DMS53 treated with DMSO at 0.1 percent for 48 hours (cell line): ENCODE data around the gene SMIM20.
"Not testable (repeated sequence)": the region's sequence is repeated elsewhere in the genome, so short reads cannot be mapped to it uniquely, and the experiment has no call there.

Experiments used
- DNase-seq: peaks from one replicate; lab custom pipeline; 2025; ENCODE audit not compliant: unreplicated experiment; lab: John Stamatoyannopoulos, UW

Gene SMIM20

GRCh38 chr4:25913851-25914669 lies at the start of gene SMIM20:
Gene SMIM20 (plus strand): TSS chr4:25914220. CDS start chr4:25914314, 94 bp downstream.
- peak; percentile 88 for DNase-seq

DNA sequence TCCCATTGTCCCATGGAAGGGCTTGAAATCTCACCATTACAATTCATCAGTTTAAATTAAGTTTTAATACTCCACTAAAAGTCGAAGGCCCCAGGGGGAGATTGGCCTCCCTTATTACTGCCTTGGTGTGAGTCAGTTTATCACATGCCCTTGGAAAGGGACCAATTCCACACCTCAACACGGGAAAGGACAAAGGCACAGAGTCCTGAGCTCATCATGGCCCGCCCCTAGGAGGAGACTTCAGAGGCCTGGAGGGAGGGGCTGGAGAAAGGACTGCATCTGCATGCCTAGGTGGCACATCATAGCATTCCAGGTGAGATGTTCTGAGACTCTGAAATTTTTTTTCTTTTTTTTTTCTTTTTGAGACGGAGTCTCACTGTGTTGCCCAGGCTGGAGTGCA lies 48.4 kb upstream of the SMIM20 start:
- peak; percentile 11 for DNase-seq

GRCh38 chr4:25866401-25866800 lies 47.6 kb upstream of the SMIM20 start:
- DNase-seq = not testable (repeated sequence)

DNA sequence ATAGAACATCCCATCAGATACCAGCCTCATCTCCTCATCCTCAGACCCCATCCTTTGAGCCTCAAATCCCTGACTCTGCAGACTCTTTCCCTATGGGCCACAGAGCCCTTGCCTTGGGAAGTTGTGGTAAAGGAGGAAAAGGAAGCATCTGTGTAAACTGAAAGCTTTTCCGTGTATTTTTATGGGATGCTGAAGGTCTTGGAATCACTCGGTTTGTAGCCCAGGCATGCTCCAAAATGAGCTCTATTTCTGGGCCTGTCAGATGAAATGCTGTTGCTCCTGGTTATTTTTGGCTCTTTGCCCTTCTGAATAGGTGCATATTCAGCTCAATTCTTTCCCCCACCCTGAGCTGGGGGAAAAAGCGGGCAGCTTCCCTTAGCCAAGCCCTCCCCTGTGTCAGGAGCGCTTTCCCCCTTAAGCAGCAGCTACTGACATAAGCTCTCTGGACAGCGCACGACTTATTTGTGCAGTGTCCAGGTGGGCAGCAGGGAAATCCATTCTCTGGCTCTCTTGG lies 46.2 kb upstream of the SMIM20 start:
- DNase-seq = no peak

GRCh38 chr4:25870081-25870480 lies 43.9 kb upstream of the SMIM20 start:
- no peak for DNase-seq

DNA sequence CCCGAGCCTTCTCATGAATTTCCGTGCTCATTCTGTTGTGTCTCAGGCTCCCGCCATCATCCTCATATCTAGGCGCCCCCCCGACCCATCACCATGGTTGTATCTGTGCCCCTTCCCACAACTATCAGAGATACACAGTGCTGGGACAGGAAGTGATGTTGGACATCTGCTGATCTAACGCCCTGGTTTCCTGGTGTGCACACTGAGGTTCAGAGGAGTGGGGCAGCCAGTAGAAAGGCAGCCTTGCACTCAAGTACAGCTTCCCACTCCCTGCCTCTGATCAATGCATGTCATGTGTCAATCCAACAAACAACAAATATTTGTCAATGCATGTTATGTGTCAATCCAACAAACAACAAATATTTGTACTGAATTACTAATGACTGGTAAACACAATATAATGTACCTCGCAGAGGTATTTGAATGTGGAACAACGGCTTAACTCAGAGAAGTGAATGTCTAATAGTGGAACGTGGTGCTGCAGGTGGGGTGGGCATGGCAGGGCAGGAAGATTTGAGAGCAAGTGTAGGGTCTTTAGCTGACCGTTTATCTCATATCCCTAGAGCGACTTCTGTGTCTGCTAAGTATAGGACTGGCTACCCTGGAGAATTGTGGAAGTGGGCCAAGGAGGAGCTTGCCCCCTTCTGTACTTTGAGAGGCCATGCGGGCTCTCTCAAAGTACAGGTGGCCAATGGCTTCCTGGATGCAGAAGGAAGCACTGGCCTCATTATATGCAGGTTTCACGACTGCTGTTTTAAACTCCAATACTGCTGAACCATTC lies 41.0 kb upstream of the SMIM20 start:
- DNase-seq = no peak

DNA sequence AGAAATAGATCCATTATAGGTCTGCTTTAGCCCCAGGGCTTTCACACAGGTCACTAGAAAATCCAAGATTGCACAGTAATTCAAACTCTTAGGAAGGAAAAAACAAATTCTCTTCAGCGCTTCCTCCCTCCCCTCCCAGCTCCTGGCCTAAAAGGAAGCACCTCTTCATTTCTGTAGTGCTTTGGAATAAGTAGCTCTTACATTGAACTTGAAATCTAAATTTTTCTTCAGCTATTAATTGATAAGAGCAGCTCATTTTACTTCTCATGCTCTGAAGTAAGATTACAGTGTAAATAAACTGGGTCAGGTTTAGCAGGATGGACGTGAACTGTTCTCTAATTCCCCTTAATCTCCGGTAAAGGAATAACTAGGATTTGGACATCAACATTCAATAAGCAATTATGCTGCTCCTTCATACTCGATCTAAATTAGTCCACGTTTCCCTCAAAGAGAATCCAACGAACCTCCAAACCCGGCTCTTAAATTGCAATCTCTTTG lies 40.3 kb upstream of the SMIM20 start:
- DNase-seq = no peak

DNA sequence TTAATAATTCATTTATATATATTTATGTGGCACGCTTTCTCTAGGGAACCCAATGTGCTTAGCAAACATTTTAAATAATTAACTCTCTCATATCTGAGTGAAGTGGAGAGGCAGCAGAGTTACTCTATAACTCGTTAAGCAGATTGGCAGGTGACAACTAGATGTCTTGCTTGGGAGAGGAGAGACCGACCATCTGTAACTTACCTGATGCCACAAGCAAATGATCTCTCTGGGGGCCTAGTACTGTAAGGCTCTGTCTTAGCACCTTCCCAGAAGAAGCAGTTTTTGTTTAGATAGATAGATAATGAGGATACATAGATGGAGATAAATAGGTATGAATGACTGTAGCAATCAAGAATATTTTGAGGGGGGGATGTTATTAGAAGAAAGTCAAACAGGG lies 39.4 kb upstream of the SMIM20 start:
- no peak for DNase-seq

- DNase-seq = no peak
Observed at GRCh38 chr4:25875281-25875745, 38.7 kb upstream of the SMIM20 start.

DNA sequence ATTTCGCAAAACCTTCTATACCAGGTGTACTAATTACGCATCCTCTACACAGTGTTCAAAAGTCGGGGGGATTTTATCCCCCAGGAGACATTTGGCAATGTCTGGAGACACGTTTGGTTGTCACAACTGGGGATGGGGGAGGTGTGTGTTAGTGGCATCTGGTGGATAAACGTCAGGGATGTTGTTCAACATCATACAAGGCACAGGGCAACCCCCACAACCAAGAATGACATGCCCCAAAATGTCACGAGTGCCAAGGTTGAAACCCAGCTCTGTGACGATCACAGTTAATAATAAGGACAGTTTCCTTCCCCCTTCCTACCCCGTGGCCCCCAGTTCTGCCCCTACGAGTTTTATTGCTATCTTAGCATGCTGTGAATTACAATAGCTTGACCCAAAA lies 35.3 kb upstream of the SMIM20 start:
- DNase-seq = no peak

DNA sequence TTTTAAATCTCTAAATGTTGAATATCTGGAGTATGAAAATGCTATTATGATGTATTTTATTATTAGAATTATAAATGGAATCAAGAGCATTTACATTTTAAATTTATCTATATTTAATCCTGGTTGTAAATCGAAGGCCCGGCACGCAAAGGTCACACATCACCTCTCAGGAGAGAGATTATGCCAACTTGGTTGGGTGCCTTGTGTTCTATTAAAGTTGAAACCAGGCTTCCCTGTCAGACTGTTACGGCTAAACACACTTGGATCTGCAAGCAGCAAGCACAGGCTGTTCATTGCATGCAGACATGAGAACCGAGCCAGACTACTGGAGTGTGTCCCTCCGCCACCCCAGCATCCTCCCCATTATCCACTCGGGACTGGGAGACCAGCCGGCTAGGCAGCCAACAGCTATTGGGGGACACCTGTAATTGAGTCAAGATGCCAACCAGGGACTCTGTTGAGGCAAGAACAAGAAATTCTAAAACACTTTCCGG lies 34.9 kb upstream of the SMIM20 start:
- no peak for DNase-seq

GRCh38 chr4:25879587-25879986 lies 34.4 kb upstream of the SMIM20 start:
- DNase-seq = no peak

DNA sequence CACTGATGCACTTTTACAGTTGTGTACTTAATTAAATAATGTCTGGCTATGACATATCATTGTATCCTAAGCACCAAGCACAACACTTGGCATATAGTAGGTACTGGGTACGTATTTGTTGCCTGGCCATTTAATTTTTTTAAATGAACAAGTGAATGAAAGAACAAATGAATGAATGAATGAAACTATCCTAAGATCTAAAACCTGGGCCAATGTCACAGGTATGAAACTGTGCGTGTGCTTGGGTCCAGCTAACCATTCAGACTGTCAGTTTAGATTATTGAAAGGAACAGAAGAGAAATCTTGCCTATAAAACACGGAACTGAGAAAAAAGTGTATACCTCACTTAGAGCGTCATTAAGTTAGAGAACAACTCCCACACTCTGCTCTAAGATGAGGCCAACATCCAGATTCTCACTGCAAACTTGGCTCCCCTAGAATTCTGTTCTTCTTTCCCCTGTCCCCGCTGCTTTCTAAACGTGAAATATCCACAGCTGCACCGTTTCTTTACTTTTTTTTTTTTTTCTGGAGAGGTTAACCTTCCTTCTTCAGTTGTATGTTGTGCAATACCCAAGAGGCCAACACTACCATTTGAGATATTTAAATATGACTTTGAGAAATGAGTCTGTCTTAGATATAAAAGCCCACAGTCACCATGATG lies 33.9 kb upstream of the SMIM20 start:
- DNase-seq = no peak

- no peak for DNase-seq
Observed at GRCh38 chr4:25881193-25881592, 32.8 kb upstream of the SMIM20 start.

DNA sequence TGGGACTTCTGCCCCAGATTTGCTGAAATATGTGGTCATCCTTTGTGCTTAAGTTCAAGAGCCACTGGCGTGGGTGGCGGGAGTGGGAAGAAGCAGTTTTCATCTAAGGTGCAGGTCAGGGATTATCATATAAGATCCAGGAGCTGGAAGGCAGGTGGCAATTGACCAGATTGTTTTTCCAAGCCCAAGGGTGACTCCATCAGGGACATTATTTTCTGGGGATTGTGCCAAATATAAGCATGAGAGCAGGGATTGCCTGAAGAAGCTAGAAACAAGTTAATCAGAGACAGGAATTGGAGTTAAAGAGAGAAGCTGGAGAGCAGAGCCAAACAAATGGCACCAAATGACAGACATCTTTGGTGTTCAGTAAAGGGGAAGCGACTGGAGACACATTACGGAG lies 31.8 kb upstream of the SMIM20 start:
- DNase-seq = no peak

GRCh38 chr4:25883565-25883964 lies 30.5 kb upstream of the SMIM20 start:
- no peak for DNase-seq

GRCh38 chr4:25884031-25884782 lies 29.8 kb upstream of the SMIM20 start:
- DNase-seq = no peak

DNA sequence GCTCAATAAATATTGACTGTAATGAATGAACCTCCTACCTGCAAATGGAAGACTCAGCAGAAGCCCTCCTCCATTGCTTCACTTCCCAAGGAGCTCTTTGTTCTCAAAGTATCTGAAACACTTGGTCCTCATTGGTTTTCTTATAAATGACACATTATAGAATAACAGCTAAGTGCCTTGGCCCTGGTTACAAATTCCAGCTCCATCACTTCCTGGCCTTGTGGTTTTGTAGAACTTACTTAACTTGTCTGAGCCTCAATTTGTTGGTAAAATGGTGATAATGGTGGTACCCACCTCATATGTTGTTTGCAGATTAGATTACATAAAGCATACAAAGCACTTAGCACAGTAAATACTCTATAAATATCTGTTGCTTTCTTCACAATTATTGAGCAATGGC lies 25.2 kb upstream of the SMIM20 start:
- DNase-seq = no peak

DNA sequence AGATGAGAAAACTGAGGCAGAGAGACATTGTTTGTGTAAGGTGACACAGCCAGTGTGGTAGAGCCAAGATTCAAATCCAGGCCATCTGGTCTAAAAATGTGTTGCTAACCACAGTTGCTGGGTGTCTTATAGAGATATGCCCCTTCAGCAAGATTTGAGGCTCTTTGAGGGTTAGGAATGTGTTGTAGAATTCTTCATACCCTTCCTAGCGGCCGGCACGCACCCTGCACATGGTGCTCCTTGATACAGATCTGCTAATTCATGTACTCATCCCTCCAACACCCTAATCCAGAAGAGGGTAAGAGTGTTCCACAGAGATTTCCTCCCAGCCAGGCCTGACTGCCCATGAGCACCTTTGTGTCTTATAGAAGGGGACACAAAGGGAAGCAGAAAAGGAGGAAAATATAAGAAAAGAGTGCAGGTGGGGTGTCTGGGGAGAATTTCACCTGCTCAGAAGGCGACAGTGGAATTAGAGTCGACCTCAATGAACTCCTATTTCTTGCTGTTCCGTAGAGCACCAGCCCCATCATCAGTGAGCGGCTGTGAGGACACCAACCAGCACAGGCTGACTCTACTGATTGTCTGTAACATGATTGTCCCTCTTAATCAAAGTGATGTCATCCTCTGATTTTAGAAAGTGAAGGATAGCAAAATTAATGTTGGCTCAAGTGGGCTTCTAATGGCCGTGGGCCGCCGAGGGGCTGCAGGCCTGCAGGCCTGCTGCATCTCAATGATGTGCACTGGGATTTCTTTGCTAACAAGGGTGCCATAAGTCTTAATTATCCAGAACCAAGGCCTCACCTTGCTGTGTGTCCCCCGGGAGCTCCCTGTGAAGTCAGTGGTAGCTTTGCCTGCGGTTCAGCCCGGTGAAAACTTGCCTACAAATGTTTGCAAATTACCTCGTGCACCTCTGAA lies 24.2 kb upstream of the SMIM20 start:
- no peak for DNase-seq
